NCI-H345 treated with DMSO at 0.1 percent for 48 hours (cell line): ENCODE results near the gene RBM47.
"Not testable (repeated sequence)": the region's sequence is repeated elsewhere in the genome, so short reads cannot be mapped to it uniquely, and the experiment has no call there.

Source experiments
- DNase-seq: peaks from one replicate; lab custom pipeline; 2025; ENCODE audit not compliant: unreplicated experiment; lab: John Stamatoyannopoulos, UW

The RBM47 gene

GRCh38 chr4:40629401-40630334 is at the start of gene RBM47:
RBM47 (minus strand) TSS chr4:40629864; CDS start chr4:40438893, 190,971 bp downstream.
- peak; percentile 4 for DNase-seq

- no peak for DNase-seq
These were observed 48.8 kb upstream of the RBM47 start for GRCh38 chr4:40678421-40678820.

- DNase-seq, result peak; percentile 33
These were observed 45.5 kb upstream of the RBM47 start for GRCh38 chr4:40675166-40675565.

- no peak for DNase-seq
These were observed 43.2 kb upstream of the RBM47 start for GRCh38 chr4:40672528-40673522.

- DNase-seq, result no peak
These were observed 39.8 kb upstream of the RBM47 start for GRCh38 chr4:40669504-40669903.

DNA sequence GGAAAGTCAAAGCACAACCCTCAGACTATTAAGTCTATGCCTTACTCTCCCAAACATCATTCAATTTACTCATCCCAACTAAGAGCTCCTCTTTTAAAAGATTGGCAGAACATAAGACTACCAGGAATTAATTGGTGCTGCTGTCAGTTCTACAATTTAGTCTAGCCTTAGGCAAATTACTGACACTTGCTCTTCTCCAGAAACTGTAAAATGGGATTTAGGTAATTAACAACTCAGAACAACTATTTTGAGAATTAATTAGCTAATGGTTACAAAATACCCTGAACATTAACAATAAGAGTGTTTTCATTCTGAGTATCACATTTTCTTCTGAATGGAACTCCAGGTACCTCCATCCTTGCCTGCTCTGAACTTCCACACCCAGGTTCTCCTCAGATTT is 36.2 kb upstream of the RBM47 start:
- DNase-seq, result no peak

GRCh38 chr4:40662962-40663604 is 33.4 kb upstream of the RBM47 start:
- DNase-seq, result peak; percentile 94

GRCh38 chr4:40661803-40662202 is 32.1 kb upstream of the RBM47 start:
- DNase-seq, result no peak

DNA sequence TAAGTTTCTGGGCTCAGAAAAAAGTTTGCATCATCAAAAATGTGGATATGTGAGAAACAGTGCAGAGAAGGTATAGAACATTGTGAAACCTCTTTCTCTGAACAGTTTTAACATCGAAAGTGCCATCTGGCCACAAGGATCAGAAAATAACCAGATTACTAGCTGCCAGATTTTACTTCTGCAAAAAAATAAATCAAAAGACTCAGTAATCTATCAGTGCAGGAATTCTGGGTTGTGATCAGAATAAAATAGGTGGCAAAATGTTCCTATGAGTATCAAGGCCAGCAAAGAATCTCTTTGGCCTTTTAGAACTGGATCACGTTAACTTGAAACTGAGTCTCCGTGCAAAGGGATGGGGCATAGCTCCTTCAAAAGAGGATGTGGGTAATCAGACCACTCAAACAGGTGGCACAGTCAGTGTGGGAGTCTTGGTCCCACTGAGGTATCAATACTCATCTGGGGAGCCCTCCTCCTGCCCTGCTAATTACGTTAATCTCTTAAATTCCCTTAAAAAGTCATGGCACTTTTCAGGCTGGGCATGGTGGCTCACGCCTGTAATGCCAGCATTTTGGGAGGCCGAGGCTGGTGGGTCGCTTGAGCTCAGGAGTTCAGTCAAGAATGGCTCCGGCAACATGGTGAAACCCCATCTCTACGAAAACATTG is 26.7 kb upstream of the RBM47 start:
- DNase-seq, result no peak

DNA sequence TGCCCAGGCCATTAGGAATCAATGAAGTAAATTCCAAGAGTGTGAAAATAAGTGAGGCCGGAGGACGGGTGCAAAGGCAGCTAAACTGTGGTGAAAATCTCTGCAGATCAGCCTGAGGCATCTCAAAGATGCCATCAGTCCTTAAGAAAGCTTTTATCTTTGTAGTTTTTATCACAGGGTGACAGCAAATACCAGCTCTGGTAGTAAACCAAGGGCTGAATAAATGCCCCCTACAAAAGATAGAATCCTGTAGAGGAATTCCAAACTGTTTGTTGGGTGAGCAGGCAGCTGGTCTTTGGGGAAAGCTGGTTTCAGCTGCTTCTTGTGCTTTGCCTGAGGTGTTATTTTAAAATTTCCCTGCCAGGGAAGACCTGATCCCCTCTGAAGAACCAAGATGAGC is 21.6 kb upstream of the RBM47 start:
- DNase-seq, result no peak

DNA sequence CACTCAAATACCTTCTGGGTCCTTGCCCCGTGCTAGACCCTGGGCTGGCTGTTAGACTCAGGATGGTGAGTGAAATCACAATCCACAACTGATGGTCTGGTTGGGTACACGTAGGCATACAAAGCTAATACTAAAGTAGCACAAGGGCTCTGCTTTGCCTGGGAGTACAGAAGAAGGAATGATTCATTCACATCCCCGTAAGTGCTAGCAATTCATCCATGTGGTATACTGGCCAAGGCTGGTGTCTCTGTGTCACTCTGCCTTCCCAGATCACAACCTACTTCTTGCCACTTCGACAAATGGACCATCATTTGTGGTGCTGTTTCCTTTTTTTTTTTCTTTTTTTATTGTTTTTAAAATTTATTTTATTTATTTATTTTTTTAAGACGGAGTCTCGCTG is 19.7 kb upstream of the RBM47 start:
- no peak for DNase-seq

DNA sequence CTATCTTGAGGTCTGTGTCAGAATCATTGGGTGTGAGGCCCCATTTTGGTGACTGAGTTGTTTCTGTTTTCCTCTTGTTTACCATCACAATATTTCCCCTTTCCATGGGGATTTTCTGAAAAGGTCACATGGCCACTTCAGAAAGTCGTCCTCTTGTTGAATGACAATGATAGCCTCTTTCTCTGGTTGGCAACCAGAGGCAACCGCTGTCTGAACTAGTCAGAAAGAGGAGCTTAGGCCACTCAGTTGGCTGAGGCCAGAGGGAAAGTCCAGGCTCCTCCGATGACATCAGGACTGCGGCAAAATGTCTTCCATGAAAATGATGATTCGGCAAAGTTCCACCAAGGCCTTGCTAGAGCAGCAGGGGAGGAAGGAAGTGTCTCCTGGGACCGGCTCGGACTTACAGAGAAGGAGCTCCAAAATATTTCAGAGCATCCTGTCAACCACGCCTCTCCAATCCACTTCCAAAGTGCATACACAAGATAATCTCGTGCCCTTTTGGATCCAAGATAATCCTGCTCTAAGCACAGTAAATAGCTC is 19.1 kb upstream of the RBM47 start:
- DNase-seq, result no peak

- DNase-seq, result no peak
These were observed 18.5 kb upstream of the RBM47 start for GRCh38 chr4:40648131-40648530.

- no peak for DNase-seq
These were observed 15.9 kb upstream of the RBM47 start for GRCh38 chr4:40645586-40645985.

DNA sequence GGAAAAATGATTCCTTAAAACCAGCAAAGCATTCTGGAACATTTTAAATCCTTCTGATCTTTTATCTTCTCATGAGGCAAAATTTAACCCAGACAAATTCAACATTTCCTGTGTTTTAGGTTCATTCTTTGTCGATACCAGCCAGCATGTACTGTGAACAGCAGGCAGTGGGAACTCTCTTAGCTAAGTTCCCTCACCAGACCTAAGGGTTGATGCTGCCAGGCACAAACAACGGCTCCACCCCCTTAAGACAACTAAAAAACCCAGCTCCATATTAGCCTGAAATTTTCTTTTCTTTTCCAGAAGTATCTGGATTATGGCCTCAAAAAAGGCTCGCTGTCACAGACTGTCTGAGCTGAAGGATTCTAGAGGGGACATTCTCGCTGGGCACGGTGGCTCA is 2.4 kb upstream of the RBM47 start:
- no peak for DNase-seq

DNA sequence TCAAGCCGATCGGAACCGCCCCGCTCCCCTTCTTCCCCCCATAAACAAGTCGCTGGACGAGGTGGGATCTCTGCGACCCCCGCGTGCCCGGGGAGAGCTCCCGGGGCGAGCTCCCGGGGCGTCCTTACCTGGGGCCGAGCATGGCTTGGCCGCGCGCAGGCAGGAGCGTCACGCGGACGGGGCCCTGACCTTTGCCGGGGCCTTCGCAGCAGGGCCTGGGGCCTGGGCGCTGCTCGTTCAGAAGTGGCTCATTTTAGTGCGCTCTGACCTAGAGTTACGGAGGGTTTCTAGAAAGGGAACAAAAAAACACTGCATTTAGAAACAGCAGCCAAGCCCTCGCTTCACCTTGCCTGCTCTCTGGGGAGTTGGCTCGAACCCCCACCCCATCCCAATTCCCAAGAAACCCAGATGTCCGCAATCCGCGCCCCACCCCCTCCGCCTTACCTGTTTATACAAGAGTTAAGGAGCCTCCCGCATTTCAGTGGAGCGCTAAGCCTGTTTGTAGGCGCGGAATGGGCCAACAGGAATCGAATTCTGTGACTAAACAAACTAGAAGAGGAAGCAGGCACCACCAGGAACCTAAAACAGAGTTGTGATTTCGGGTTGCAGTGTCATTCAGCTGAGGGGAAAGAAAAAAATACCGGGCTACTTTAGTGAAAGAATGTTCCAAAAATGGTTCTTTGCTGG is 814 bp upstream of the RBM47 start:
- no peak for DNase-seq

- no peak for DNase-seq
These were observed 776 bp downstream of the RBM47 start for GRCh38 chr4:40628888-40629287.

GRCh38 chr4:40628407-40628806 is 1.3 kb downstream of the RBM47 start:
- not testable (repeated sequence) for DNase-seq

DNA sequence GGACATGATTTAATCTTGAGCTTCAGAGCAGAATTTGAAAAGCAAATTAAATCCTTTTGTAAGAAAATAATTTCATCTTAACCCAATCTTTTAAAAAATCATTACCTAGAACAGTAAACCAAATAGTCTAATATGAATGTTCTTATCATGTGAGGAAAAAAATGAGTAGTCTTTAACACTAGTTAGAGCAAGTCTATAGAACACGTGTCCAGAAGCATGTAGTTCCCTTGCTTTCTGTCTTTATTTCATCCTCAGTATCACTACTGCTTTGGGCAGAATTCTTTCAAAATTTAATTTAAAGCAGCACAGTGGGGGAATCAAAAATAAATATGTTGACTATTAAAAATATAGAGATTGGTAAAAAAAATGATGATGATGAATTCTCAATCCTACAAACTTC is 2.1 kb downstream of the RBM47 start:
- DNase-seq, result no peak
